Endometrium (tissue), 2 donors: ENCODE results near the gene KRT7.

Source experiments
- FAIRE-seq: peaks from 2 replicates; lab custom pipeline; 2012; peaks lifted over from hg19 to GRCh38; lab: Jason Lieb, UNC
- donor health status: control.
- donor health status: control.

KRT7 gene

GRCh38 chr12:52199294-52199919, 33.6 kb upstream of the KRT7 start:
- no peak for FAIRE-seq

DNA sequence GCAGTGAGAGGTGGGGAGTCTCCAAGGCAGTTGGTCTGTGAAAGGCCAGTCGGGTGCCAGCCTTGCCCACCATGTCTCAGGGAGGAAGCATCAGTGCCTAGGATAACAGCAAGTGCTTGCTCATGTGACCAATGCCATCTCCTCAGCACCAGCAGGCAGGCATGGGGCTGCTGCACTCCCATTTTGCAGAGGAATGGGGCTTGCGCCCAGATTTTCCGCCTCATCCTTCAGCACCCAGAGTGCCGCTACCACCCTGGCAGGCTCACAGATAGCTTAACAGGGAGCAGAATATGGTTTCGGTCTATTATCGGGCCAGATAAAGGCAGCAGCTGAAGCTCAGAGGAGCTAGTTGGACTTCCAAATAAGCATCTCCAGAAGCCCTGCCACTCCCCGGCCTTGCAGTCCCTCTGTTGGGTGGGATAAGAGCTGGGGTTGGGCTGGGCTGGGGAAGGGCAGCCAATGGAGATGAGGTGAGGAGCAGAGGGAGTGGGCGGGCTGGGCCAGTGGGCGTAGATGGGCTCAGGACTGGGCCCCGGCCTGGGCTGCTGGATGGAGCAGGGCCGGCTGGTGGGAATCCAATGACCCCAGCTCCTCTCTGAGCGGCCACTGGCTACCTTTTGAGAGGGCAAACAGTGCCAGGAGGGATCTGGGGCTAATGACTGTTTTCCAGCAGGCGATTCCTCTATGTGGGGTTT, 32.8 kb upstream of the KRT7 start:
- no peak for FAIRE-seq

DNA sequence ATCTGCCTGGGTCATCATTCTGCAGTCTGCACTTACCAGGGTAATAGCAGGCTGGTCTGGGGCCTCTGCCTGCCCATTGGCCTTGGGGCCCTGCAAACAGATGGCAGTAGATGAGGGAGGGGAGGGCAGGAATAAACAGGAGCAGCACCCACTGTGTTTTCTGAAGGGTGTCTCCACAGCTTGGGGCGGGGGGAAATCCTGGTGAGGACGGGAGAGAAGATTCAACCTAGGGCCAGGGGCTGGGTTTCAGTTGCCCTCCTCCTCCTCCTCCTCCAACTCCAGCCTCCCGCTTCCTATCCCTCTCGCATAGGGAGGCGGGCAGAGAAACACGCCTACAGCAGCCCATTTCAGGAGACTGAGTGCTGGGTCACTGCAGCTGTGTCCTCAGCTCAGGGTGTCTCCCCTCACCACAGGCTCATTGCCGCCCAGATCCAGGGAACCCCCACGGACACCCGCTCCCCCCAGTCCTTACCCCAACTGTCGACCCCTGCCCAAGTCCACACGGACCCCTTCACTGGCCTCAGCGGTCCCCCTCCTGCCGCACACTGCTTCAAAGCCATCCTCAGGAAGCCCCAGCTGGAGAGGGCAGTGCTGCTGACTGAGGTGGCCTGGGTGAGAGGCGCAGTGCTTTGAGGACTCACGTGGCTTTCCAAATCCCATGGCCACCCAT, 32.1 kb upstream of the KRT7 start:
- FAIRE-seq: no peak

DNA sequence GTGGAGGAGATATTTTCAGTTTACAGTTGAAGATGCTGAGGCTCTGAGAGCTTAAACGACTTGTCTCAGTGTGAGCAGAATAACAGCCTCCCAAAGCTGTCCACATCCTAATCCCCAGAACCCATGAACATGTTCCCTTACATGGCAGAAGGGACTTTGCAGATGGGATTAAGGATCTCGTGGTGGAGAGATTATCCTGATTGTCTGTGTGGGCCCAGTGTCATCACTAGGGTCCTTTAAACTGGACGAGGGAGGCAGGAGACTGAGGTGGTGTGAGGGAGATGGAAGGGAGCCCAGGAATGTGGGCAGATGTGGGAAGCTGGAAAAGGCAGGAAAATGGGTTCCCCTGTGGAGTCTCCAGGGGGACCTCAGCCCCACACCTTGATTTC, 31.6 kb upstream of the KRT7 start:
- no peak for FAIRE-seq

DNA sequence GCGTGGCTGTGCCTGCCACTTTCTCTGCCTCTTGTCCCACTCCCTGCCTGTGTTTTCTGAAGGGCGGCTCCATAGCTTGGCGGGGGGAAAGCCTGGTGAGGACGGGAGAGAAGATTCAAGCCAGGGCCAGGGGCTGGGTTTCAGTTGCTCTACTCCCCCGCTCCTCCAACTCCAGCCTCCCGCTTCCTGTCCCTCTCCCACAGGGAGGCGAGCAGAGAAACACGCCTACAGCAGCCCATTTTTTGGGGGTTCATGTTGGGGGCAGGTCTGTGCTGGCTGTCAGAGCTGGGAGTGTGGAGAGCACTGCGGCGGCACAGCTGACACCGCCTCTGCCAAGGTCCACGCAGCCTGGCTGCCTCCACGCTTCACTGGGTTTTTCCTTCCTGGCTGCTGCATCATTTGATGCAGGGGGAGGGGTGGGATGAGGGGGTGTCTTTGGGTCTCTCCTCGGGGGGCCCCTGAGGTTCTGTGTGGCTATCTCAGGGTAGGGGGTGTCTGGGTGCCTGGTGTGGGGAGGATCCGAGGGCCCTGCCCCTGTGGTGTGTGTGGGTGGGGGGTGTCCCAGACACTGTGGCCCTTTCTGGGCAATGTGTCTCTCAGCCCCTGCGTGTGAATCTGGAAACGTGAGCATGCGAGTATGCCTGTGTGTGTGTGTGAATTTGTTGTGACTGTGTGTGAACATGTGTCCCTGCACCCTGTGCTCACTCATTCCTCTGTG, 30.5 kb upstream of the KRT7 start:
- no peak for FAIRE-seq

- no peak for FAIRE-seq
Measured at GRCh38 chr12:52203079-52203921, 29.7 kb upstream of the KRT7 start.

DNA sequence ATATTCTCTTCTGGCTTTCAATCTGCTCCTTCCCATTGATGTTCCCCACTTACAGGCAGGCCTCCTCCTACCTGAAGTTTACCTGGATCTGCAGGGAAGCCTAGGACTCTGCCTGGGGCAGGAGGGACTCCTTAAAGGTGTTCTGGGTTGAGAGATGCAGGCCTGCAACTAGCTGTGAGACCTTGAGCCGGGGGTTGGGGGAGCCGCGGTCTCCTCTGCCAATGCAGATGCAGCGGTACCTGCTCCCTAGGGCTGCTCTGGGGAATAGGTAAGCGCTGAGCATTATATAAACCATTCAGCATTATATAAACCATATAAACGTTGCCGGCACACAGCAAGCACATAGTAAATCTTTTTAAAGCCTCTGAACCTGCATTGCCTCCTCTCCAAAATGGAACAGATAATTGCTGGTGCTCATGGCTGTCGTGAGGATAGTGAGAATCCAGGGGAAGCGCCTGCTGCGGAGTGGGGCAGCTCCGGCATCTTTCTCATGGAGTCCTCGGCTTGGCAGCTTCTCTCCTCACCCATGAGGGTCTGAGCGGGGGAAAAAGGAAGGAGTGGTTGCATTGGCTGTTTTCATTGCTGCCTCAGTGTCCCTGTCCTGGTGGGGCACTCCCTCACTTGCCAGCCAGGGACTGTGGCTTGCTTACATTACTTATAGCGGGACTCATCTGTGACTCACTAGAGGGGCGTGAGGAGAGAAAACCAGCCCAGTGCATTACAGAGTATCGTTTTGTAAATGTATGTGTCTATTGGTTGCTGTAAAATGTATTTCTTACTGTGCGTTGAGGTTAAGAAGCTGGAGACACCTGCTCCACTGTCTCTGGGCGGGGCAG, 28.7 kb upstream of the KRT7 start:
- no peak for FAIRE-seq

DNA sequence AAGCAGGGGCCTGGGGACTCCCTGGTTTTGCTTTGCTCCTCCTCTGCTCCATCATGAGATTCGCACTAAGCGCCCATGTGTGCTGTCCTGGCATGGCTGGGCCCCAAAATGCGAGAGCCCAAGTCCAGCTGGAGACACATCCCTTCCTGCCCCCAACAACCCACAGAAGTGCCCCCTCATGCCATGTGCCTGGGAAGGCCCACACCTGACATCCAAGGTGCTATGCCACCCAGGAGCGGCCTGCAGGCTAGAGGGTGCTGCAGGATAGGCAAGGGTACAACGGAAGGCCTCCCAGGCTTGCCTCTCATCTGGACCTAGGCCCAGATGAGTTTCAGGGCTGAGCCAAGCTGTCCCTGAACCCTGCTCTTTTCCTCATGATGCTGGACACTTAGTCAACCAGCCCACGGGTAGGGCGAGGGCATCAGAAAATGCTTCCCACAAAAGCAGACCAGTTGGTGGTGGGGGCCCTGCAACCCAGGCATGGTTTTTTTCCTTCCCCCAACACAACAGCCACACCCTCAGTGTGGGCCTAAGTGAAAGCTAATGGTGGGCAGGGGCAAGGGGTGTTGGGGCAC, 28.0 kb upstream of the KRT7 start:
- no peak for FAIRE-seq

- FAIRE-seq: no peak
Measured at GRCh38 chr12:52205612-52206303, 27.3 kb upstream of the KRT7 start.

GRCh38 chr12:52206304-52207040, 26.6 kb upstream of the KRT7 start:
- FAIRE-seq: no peak

GRCh38 chr12:52207106-52207505, 25.9 kb upstream of the KRT7 start:
- FAIRE-seq: no peak

- FAIRE-seq: no peak
Measured at GRCh38 chr12:52207895-52208294, 25.1 kb upstream of the KRT7 start.

GRCh38 chr12:52208424-52209165, 24.4 kb upstream of the KRT7 start:
- FAIRE-seq: no peak

DNA sequence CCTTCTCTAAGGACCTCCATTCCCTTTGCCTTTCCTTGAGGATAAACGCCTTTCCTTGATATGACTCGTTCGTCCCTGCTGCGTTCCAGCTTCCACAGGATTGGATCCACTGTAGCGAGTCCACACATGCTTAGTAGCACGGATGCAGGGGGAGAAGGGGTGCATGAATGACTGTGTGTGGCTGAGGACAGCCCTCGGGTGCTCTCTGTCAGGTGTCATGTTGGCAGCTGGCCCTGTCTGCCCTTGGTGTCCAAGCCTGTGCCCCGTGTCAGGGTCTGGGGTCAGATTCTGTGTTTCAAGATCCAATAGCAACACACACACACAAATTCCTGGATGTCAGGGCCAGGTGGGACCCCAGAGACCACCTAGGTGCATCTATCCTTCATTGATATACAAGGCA, 23.7 kb upstream of the KRT7 start:
- no peak for FAIRE-seq

DNA sequence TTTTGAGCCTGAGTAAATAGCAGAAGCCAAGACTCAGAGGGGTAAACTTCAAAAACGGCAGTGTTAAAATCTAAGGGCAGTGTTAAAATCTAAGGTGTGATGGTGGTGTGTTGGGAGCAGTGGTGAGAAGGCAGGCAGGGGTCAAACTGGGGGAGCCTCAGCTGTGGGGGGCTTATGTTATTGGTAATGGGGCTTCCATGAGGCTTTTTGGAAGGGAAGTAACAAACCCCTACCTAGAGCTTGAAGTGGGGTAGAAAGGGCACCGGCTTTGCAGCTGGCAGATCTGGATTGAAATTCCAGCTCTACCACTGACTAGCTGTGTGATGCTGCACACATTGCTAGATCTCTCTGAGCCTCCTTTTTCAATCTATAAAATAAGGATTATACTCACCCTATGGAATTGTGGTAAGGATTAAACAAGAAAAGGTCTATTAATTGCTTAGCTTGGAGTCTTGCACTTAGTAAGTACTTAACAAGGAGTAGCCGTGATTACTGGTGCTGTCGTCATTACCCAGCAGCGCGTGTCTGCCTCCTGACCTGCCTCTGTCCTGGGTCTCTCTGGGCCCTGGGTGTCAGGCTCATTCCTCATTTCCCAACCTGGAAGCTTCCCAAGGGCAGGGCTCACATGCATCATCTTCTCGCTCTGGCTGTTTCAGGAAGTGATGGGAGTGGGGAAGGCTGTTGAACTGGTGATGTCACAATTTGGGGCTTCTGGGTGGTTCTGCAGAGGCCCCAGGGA, 22.7 kb upstream of the KRT7 start:
- no peak for FAIRE-seq

- FAIRE-seq: no peak
Measured at GRCh38 chr12:52210925-52211650, 22.0 kb upstream of the KRT7 start.
